ENCODE measurements around the gene FOXO1.

DNA sequence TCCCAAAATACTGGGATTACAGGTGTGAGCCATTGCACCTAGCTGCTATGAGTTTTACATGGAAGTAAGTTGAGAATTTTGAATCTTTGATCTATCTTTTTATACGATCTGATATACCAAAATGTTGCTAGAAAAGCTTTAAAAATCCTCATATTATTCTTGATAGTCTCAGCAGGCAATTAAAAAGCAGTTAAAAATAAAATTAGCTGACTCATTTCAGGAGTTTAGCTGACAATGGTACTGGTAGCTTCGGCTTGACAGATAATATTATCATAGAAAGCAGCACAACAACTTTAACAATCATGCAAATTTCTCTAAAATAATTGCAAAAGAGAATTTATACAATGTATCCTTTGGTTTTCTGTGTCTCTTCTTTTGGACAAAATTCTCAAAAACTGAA is 9.6 kb upstream of the FOXO1 start:
- TF ChIP-seq, protein P1, sequence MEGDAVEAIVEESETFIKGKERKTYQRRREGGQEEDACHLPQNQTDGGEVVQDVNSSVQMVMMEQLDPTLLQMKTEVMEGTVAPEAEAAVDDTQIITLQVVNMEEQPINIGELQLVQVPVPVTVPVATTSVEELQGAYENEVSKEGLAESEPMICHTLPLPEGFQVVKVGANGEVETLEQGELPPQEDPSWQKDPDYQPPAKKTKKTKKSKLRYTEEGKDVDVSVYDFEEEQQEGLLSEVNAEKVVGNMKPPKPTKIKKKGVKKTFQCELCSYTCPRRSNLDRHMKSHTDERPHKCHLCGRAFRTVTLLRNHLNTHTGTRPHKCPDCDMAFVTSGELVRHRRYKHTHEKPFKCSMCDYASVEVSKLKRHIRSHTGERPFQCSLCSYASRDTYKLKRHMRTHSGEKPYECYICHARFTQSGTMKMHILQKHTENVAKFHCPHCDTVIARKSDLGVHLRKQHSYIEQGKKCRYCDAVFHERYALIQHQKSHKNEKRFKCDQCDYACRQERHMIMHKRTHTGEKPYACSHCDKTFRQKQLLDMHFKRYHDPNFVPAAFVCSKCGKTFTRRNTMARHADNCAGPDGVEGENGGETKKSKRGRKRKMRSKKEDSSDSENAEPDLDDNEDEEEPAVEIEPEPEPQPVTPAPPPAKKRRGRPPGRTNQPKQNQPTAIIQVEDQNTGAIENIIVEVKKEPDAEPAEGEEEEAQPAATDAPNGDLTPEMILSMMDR (IDR thresholded peaks at IDR 0.05; ENCODE audit: insufficient read depth, low read length, poor library complexity, severe bottlenecking) = no peak
- TF ChIP-seq EZH2phosphoT487 (conservative IDR thresholded peaks at IDR 0.05; ENCODE audit: low read length) = no peak

Data from SU-DHL-6 (cell line).